Measurements from ENCODE around the gene MYH14.

The MYH14 gene

DNA sequence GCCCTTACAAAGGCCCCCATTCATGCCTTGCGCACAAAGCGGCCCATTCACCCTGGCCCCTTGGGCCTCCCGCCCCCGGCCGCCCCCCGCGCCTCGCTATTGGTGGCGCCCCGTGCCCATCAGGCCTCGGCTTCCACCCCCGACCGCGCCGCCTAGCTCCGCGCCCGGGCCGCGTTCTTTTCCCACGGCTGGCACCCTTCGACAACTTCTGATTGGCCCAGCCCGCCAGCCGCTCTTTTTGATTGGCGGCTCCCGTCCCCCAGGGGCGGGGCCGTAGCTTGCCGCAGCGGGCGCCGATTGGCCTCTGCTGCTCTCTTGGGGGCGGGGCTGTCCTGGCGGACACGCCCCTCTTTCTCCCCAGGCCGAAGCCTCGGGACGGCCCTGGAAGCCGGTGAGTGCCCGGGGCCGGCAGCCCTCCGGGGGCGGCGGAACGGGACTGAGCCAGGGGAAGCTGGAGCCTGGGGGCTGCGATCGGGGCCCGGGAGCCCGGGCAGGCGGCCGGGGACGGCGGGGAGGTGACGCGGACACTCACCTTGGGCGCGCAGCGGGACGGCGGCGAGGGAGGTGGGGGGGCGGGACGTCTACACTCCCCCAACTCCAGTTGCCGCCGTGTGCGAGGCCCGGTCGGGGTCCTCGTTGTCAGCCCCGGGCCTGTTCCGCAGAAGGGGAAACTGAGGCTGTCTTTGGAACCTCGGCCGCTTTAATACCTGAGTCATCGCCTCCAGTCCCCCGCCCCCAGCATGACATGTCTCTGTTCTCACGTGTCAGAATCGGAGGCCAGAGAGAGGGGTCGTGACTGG is at the start of gene MYH14:
MYH14 (plus strand) TSS at position 342 of the 800 bp plus-strand sequence. CDS start 6,744 bp downstream, outside the sequence.
- DNase-seq (ENCODE audit: low read depth) = no peak
- H3K4me3 ChIP-seq (ENCODE audit: low read depth, low read length) = no peak within 1 kb of the TSS

DNA sequence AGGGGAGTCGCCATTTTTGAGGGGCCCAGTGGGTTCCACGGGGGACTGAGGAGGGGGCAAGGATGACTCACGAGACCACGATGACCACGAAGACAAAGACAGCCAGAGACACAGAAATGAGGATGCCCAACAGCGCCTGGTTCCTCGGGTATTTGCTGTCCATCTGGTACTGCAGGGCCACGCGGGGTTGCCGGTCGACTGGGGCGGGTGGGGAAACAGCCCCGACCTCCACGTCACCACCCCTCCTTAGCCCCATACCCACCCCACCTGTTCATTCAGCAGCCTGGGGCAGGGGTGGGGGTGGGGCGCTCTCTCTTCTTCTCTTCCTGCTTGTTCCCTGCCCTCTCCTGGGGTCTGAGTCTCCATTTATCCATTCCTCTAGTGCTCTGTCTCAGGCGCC is 48.9 kb upstream of the MYH14 start:
- no peak for DNase-seq (ENCODE audit: low read depth)
- no peak overlapping the region for H3K4me3 ChIP-seq (ENCODE audit: low read depth, low read length)

DNA sequence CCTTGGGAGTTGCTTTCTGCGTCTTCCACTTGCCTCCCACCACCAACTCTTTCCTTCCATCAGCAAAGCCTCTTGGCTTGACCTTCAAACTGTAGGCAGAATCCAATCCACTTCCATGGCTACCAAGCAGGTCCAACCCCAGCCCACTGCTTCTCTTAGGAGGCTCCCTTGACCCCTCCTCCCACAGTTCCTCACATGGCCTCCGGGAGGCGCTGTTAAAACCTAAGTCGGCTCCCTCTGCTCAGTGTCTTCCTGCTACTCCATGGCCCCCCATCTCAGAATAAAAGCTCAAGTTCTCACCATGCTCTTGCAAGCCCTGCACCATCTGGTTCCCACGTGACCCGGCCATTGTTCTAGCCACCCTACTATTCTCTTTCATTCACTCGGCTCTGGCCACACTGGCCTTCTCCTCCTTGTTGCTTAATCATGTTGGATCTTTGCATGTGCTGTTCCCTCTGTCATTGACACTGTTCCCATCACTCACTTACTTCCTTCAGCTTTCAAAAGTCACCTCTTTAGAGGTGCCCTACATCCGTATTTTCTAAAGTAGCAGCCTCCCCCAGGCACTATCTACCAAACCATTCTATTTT is 47.8 kb upstream of the MYH14 start:
- H3K4me3 ChIP-seq (ENCODE audit: low read depth, low read length) = no peak overlapping the region
- DNase-seq (ENCODE audit: low read depth) = no peak

DNA sequence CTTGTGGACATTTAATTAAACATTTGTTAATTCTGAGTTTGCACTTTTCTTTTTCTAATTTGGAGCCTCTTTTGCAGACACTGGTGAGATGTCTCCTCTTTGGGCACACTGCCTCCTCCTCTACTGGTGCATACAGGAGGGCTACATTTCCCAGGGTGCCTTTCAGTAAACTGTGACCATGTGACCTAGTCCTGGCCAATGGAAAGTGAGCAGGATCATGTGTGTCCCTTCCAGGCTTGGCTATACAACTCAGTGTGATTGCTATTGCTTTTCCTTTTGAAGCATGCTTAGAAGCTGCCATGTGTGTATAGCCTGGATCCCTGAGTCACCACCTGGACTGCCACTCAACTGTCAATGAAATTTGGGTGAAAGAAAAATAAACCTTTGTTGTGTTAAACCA is 44.8 kb upstream of the MYH14 start:
- no peak for DNase-seq (ENCODE audit: low read depth)
- H3K4me3 ChIP-seq (ENCODE audit: low read depth, low read length) = no peak overlapping the region

DNA sequence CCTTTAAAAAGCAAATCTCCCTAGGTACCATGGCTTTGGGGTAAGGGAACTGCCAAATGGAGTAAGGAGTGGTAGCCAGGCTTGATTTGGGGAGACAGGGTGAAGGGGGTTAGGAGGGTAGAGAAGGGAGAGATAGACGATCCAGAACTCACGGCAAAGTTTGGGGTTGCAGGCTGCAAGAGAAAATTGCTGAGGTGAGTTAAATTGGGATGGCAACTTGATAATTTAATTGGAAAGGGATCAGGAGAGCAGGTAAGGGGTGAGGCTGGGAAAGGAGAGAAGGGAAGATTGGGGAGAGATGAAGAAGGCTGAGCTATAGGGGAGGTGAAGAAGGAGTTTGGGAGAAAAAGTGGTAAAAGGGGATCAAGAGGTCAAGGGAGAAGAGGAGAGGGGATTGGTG is 44.3 kb upstream of the MYH14 start:
- DNase-seq (ENCODE audit: low read depth) = no peak
- H3K4me3 ChIP-seq (ENCODE audit: low read depth, low read length) = no peak overlapping the region

DNA sequence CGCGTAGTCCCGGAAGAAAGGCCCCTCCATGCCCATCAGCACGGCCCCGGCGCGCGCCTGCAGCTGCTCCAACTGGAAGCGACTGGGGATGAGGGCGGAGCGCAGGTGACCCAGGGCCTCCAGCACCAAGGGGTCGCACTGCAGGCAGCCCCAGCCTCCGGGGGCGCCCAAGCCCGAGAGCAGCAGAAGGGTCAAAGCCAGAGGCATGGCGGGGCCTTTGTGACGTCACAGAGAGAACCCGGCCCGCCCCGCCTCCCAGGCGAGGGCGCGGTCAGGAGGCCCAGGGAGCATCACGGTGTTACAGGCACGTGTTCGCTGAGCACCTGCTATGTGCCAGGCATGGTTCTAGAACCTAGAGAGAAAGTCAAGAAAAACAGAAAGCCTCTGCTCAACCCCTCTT is 40.4 kb upstream of the MYH14 start, which contains the start of gene IZUMO2:
IZUMO2 (minus strand) TSS at position 294 of the 400 bp plus-strand sequence; CDS start at position 207, 87 bp downstream.
- H3K4me3 ChIP-seq (ENCODE audit: low read depth, low read length) = no peak within 1 kb of the TSS
- DNase-seq (ENCODE audit: low read depth) = no peak

DNA sequence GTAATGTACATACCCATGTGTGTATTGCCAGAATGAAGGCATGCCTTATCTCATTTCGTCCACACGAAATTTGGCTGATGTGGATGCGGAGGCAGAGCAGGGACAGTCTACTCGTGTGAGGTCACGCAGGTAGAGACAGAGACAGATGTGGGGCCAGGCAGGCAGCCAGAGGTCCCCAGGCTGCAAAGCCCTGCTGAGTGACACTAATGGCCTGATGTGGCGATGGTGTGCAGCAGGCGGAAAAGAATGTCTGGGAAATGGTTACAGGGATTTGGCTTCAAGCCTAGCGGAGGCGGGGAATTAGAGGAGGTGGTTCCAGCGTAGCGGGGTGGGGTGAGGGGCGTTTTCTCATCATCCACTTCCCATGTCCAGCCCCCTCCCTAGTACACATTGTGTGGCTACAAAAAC is 36.1 kb upstream of the MYH14 start:
- no peak for DNase-seq (ENCODE audit: low read depth)
- H3K4me3 ChIP-seq (ENCODE audit: low read depth, low read length) = no peak overlapping the region

DNA sequence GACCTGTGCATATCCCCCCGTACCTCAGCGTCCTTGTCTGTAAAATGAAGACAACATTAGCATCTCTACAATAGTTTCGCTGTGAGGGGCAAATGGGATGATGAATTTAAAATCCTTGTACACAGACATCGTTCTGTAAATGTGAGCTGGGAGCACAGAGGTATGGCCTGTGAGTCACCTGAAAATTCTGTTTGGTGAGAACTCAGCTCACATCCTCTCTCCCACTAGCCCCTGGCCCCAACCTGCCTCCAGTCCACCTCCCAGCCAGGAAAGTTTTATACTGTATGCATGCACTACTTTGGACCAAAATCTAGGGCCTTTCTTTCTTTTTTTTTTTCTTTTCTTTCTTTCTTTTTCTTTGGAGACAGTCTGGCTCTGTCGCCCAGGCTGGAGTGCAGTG is 31.7 kb upstream of the MYH14 start:
- no peak for DNase-seq (ENCODE audit: low read depth)
- no peak overlapping the region for H3K4me3 ChIP-seq (ENCODE audit: low read depth, low read length)

DNA sequence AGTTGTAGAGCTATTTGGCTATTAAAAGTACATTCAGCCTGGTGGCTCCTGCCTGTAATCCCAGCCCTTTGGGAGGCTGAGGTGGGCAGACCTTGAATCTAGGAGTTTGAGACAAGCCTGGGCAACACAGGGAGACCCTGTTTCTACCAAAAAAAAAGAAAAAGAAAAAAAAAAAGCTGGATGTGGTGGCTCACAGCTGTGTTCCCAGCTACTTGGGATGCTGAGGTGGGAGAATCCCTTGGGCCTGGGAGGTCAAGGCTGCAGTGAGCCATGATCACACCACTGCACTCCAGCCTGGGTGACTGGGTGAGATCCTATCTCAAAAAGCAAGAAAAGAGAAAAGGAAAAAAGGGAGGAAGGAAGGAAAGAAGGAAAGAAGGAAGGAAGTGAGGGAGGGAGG is 30.7 kb upstream of the MYH14 start:
- DNase-seq (ENCODE audit: low read depth) = no peak

DNA sequence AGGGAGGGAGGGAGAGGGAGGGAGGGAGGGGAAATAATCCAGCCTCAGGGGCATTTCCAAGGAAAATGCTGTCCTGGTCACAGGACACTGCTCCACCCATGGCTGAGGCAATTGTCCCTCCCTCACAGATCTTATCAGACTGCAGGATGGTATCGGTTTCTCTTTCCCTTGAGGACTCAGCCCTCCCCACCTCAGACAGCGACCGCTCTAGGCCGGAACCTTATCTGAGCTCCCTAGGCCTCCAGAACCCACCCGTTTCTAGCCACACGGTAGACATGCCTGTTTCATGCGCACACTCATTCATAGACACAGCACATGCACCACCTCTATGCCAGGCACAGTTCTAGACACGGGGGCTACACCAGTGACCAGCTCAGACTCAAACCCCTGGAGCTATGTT is 30.3 kb upstream of the MYH14 start:
- no peak for DNase-seq (ENCODE audit: low read depth)
- no peak overlapping the region for H3K4me3 ChIP-seq (ENCODE audit: low read depth, low read length)

More for the DNA sequence above, 30.7 kb upstream of the MYH14 start:
- H3K4me3 ChIP-seq (ENCODE audit: low read depth, low read length) = no peak overlapping the region

DNA sequence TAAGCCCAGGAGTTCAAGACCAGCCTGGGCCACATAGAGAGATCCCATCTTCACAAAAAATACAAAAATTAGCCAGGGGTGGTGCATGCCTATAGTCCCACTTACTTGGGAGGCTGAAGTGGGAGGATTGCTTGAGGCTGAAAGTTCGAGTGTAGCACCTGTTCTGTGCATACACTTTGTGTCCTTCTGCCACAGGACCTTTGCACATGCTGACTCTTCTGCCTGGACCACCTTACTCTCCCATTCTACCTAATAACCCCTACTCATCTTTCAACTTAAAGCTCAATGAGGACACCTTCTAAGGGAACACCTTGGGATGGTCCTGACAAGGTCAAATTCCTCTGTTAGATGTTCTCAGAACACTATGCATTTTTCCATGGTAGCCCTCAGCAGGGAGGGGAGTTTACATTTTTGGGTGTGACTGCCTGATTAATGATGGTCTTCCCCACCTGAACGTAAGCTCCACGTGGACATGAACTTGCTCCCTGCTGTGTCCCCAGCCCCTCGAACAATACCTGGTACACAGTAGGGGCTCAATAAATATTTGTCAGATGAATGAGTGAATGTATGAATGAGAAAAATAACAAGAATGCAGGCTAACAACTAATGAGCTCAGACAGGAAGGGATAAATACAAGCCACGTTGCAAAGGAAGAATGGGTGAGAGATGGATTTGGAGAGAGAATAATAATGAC is 29.2 kb upstream of the MYH14 start:
- no peak overlapping the region for H3K4me3 ChIP-seq (ENCODE audit: low read depth, low read length)
- DNase-seq (ENCODE audit: low read depth) = no peak

DNA sequence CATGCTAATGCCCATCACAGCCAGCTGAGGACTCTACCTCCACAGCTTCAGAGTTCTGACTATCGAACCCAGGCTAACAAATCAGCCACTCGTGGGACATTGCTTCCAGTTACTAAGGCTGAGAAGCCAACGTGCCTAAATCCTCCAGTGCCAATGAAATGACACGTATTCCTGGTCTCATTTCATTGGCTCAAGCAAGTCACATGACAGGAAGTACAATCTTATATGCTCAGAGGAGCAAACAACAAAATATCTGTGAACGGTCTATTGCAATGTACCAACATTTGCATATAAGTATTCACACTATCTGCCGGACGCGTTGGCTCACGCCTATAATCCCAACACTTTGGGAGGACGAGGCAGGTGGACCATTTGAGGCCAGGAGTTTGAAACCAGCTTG is 27.5 kb upstream of the MYH14 start:
- no peak for DNase-seq (ENCODE audit: low read depth)
- H3K4me3 ChIP-seq (ENCODE audit: low read depth, low read length) = no peak overlapping the region

DNA sequence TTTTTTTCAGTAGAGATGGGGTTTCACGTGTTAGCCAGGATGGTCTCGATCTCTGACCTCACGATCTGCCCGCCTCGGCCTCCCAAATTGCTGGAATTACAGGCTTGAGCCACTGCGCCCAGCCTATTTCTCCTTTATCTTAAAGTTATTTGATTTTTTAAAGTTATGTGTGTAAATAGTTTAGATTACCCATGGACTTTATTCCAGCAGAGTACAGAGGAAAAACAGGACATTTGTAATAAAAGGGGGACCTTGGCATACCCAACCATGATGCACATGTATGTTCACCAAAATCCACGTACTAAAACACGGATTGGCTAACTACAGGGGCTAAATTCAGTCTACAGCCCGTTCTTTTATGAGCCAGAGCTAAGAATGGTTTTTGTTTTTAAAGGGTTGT is 26.6 kb upstream of the MYH14 start:
- no peak for DNase-seq (ENCODE audit: low read depth)
- no peak overlapping the region for H3K4me3 ChIP-seq (ENCODE audit: low read depth, low read length)

DNA sequence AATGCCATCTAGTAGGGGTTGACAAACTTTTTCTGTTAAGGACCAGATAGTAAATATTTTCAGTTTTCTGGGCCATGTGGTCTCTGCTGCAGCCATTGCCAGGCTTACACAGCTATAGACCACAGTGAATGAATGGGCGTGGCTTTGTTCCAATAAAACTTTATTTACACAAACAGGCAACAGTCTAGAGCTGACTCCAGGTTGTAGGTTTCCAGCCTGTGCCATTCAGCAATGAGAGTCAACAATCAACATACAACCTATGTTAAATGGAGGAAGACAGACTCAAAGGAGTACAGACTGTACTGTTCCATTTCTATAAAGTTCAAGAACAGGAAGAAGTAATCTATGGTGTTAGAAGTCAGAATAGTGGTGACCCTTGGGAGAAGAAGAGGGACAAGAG is 25.1 kb upstream of the MYH14 start:
- DNase-seq (ENCODE audit: low read depth) = no peak
- H3K4me3 ChIP-seq (ENCODE audit: low read depth, low read length) = no peak overlapping the region

DNA sequence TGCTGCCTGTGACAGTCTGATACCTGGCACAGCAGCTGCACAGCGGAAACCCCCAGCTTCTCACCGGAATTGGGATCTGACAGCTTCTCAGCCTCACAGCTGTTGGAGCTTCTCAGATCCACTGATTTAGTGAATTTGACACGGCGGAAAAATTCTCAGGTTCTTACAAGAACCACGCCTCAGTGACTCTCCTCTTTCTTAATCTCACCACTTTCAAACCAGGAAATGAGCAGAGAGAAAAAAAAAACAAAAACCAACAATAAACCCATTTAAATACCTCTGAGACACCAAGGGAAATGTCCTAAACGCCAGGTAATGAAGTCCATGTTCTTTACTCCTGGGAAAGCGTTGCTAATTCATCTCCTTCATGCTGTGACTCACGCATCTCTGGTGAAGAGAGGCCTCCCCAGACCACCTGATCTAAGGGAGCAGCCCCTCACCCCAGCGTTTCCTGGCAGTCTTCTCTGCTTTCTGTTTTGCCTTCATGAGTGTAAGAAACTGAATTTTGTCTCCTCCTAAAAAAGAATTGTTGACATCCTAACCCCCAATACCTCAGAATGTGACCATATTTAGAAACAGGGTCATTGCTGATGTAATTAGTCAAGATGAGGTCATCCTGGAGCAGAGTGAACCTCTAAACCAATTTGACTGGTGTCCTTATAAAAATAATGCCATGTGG is 24.4 kb upstream of the MYH14 start:
- no peak for DNase-seq (ENCODE audit: low read depth)

DNA sequence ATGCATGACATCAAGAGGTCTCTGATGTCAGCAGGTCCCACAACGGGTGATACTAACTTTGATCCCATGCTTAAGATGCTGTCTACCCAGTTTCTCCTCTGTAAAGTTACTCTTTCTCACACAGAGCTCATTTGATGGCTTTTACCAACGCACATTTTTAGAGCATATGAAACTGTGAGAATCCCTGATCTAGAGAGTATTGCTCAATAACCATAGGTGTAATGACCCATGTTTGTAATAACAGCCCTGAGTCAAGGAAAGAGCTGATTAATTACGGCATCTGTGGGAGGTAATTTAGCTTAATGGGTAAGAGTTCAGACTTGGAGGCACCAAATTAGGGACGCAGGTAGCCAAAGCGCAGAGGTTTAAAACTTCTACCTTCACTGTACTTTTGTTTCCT is 22.3 kb upstream of the MYH14 start:
- DNase-seq (ENCODE audit: low read depth) = no peak
- H3K4me3 ChIP-seq (ENCODE audit: low read depth, low read length) = no peak overlapping the region

More for the DNA sequence above, 24.4 kb upstream of the MYH14 start:
- no peak overlapping the region for H3K4me3 ChIP-seq (ENCODE audit: low read depth, low read length)

DNA sequence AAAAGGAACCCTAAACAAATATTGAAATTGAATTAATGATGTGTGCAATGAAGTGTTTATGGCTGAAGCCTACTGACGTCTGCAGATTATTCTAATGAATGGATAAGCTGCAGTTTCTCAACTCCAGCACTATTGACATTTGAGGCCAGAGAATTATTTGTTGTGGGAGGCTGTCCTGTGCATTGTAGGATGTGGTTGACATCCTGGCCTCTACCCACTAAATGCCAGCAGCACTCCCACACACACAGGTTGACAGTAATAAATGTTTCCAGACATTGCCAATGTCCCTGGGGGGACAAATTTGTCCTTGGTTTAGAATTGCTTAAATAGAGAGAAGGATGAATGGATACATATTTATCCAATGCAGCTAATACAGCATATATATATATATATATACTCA is 19.2 kb upstream of the MYH14 start:
- no peak overlapping the region for H3K4me3 ChIP-seq (ENCODE audit: low read depth, low read length)
- no peak for DNase-seq (ENCODE audit: low read depth)

DNA sequence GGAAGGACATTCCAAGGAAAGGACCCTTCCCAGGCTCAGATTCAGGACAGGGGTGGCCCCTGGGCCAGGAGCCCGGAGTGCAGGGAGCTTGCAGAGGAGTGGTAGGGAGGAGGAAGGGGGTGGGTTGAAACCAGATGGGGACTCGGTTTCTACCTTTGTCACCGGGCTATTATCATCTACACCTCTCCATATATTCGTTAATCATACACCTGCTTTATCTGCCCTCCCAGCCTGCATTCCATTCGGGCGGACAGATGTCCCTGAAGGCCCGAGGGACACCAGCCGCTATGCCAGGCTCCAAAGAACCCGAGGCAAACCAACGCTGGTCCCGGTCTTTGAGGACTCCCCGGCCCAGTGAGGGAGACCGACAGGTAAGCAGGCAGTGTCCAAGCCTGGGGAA is 15.5 kb upstream of the MYH14 start:
- H3K4me3 ChIP-seq (ENCODE audit: low read depth, low read length) = no peak overlapping the region
- DNase-seq (ENCODE audit: low read depth) = no peak

DNA sequence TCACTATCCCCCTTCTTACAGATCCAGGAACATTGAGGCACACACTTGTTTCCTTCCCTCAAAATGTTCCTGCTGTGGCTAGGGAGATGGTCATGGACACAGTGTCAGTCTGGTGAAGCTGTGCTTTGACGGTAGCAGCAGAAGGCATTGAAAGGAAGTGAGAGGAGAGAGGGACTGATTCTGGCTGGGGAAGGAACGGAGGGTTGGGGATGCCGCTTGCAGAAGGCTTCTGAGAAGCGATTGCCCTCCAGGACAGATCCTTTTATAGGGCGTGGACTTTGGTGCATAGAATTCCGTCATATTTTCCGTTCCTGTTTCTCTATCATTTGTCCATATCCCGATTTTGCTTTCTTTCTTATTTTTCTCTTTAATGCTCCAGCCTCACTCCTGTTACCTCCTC is 14.1 kb upstream of the MYH14 start:
- H3K4me3 ChIP-seq (ENCODE audit: low read depth, low read length) = no peak overlapping the region
- no peak for DNase-seq (ENCODE audit: low read depth)

DNA sequence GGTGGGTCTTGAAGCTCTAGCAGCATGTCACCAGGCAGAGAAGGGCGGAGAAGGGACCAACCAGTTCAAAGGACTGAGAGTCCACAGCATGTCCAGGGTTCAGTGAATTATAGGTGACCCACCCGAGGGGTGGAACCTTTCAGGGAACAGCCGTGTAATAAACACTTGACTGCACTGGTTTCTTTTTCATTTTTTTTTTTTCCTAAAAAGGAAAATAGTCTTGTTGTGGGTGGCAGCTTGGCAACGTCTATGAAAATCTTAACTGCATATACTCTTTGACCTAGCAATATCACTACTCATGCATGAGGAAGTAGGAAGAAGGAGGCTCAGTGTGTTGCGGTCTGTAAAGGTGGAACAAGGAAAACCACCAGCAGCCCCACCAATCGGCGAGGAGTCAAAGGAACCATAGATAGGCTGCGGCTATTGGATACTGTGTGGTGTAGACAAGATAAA is 13.0 kb upstream of the MYH14 start:
- no peak for DNase-seq (ENCODE audit: low read depth)

More for the DNA sequence above, 13.0 kb upstream of the MYH14 start:
- H3K4me3 ChIP-seq (ENCODE audit: low read depth, low read length) = no peak overlapping the region

Measured in skeletal muscle cell (primary cell).